HCEC 1CT (cell line): Measurements from ENCODE around the gene EDAR.
A peak's percentile ranks its signal among the peaks of the same experiment; 100 is the strongest.

Experiments used
- DNase-seq: peaks from one replicate; pipeline ENCODE4 v3.0.0-alpha.2; 2017

EDAR gene

GRCh38 chr2:108906403-108907077 lies 82.5 kb downstream of the EDAR start:
- no peak for DNase-seq

- no peak for DNase-seq
Measured at GRCh38 chr2:108905906-108906305, 83.1 kb downstream of the EDAR start.

GRCh38 chr2:108905176-108905575 lies 83.8 kb downstream of the EDAR start:
- no peak for DNase-seq

- DNase-seq: no peak
Measured at GRCh38 chr2:108904680-108905079, 84.3 kb downstream of the EDAR start.

GRCh38 chr2:108898315-108899082 lies 90.5 kb downstream of the EDAR start:
- no peak for DNase-seq

- DNase-seq: no peak
Measured at GRCh38 chr2:108896741-108897140, 92.3 kb downstream of the EDAR start.

- DNase-seq: no peak
Measured at GRCh38 chr2:108895188-108895587, 93.8 kb downstream of the EDAR start.

GRCh38 chr2:108894766-108895165 lies 94.3 kb downstream of the EDAR start:
- DNase-seq: no peak

GRCh38 chr2:108893277-108893676 lies 95.7 kb downstream of the EDAR start:
- DNase-seq: no peak

GRCh38 chr2:108889907-108890306 lies 99.1 kb downstream of the EDAR start:
- no peak for DNase-seq

GRCh38 chr2:108884619-108885018 lies 104.4 kb downstream of the EDAR start:
- DNase-seq: no peak

GRCh38 chr2:108878276-108878675 lies 110.7 kb downstream of the EDAR start:
- DNase-seq: no peak

- DNase-seq: no peak
Measured at GRCh38 chr2:108877506-108877905, 111.5 kb downstream of the EDAR start.

GRCh38 chr2:108870069-108870644 lies 118.9 kb downstream of the EDAR start:
- DNase-seq: no peak

GRCh38 chr2:108869542-108869941 lies 119.5 kb downstream of the EDAR start:
- DNase-seq: no peak

- DNase-seq: no peak
Measured at GRCh38 chr2:108868911-108869310, 120.1 kb downstream of the EDAR start.

GRCh38 chr2:108866041-108866440 lies 123.0 kb downstream of the EDAR start:
- DNase-seq: no peak

- DNase-seq: peak; percentile 40
Measured at GRCh38 chr2:108858894-108859293, 130.1 kb downstream of the EDAR start.

GRCh38 chr2:108855194-108855593 lies 133.8 kb downstream of the EDAR start:
- peak; percentile 27 for DNase-seq

GRCh38 chr2:108854484-108854883 lies 134.5 kb downstream of the EDAR start:
- no peak for DNase-seq

- no peak for DNase-seq
Measured at GRCh38 chr2:108853421-108853820, 135.6 kb downstream of the EDAR start.

GRCh38 chr2:108852375-108852774 lies 136.6 kb downstream of the EDAR start:
- no peak for DNase-seq

- no peak for DNase-seq
Measured at GRCh38 chr2:108847000-108847399, 142.0 kb downstream of the EDAR start.

- no peak for DNase-seq
Measured at GRCh38 chr2:108845923-108846322, 143.1 kb downstream of the EDAR start.
